HG02759 (cell line): ENCODE results near the gene PCMT1.
"Not testable (repeated sequence)": the region's sequence is repeated elsewhere in the genome, so short reads cannot be mapped to it uniquely, and the experiment has no call there.

ENCODE experiments used
- ATAC-seq: cut with Tn5 transposase; IDR thresholded peaks from one replicate; pipeline ENCODE4 v1.9.1; 2021; ENCODE audit warnings: mild to moderate bottlenecking, moderate library complexity; ENCODE audit not compliant: unreplicated experiment

Gene PCMT1

DNA sequence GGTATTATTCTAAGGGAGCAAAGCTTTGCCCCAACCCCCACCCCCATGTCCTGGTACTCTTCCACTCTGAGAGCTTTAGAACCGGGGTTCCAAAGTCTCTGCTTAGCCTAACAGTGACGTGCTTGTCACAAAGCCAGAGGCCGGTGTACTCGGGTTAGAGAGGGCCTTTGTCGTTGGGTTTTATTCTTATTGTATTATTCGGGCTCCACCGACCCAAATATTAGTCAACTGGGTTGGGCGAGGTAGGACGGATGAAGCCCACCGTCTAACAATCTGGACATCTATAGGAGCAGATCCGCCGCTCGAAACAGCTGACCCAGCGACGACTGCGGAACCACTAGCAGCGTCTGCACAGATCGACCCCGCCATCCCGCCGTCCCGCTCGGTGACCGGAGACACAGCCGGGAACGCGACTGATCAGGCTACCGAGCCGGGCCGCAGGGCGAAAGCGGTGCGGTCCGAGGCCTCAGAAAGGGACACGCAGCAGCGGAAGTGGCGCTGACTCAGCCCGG is 403 bp upstream of the PCMT1 start:
- peak; percentile 0 for ATAC-seq

DNA sequence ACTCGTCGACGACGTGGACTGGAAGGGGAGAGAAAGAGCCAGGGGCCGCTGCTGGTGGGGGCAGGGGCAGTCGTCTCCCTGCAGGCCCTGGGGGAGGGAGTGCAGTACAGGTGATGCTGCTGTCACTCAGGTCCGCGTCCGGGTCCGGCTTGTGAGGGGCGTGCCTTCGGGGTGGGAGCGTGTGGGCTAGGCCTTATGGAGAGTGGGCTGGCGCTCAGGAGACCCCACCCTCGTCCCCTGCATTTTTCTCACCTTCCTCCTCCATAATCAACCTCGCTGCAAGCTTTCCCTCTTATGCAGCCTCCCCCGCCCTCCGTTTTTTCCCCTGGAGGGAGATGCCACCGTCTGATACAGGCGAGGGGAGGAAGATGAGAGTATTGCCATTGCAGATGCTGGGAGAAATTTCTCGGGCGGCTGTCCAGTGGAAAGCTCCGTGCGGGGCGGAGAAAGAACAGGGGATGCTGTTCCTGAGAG is 632 bp downstream of the PCMT1 start:
- peak; percentile 35 for ATAC-seq

- ATAC-seq, result no peak
These were observed 1.7 kb downstream of the PCMT1 start for GRCh38 chr6:149751239-149751638.

GRCh38 chr6:149751920-149752319 is 2.4 kb downstream of the PCMT1 start:
- ATAC-seq, result not testable (repeated sequence)

DNA sequence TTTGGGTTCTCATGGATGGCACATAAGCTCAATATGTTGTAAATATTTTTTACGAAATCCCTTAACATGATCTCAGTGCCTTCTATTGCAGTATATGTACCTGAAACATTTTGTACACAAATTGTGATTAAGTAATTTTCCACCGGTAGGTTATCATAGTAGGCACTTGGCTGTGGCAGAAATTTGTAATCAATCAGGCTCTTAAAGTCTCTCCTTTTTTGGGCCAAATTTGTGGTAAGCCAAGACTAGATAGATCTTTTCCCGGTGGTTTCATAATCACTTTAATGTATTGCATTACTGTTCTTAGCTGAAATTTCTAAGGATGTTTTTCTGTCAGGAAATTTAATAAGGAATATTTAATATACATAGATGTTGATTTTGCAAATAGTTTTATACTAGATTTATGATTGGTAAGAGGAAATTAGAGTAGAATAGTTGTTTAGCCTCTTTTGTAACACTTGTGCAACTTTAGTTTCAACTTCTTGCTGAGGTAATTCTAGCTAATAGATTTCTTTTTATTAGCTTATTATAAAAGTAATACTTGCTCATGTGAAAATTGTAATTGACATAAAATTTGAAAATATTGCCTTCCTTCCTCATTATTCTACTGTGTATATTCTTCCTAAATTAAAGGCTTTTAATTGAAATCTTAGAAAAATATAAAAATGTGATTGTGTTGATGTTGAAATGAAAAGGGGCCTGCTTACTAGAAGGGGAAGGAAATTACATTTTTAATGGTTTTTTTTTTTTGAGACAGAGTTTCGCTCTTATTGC is 3.2 kb downstream of the PCMT1 start:
- ATAC-seq, result no peak

DNA sequence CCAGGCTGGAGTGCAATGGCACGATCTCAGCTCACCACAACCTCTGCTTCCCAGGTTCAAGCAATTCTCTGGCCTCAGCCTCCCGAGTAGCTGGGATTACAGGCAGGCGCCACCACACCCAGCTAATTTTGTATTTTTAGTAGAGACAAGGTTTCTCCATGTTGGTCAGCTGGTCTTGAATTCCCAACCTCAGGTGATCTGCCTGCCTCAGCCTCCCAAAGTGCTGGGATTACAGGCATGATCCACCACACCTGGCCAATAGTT is 3.8 kb downstream of the PCMT1 start:
- ATAC-seq, result not testable (repeated sequence)

DNA sequence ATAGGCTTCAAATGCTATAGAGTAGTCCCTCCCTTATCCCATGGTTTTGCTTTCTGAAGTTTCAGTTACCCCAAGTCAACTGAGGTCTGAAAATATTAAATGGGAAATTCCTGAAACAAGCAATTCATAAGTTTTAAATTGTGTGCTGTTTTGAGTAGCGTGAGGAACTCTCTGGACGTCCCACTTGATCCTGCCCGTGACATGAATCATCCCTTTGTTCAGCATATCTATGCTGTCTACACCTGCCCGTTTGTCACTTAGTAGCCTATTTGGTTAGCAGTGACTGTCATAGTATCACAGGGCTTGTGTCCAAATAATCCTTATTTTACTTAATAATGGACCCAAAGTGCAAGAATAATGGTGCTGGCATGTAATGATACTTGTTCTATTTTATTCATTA is 5.0 kb downstream of the PCMT1 start:
- no peak for ATAC-seq

DNA sequence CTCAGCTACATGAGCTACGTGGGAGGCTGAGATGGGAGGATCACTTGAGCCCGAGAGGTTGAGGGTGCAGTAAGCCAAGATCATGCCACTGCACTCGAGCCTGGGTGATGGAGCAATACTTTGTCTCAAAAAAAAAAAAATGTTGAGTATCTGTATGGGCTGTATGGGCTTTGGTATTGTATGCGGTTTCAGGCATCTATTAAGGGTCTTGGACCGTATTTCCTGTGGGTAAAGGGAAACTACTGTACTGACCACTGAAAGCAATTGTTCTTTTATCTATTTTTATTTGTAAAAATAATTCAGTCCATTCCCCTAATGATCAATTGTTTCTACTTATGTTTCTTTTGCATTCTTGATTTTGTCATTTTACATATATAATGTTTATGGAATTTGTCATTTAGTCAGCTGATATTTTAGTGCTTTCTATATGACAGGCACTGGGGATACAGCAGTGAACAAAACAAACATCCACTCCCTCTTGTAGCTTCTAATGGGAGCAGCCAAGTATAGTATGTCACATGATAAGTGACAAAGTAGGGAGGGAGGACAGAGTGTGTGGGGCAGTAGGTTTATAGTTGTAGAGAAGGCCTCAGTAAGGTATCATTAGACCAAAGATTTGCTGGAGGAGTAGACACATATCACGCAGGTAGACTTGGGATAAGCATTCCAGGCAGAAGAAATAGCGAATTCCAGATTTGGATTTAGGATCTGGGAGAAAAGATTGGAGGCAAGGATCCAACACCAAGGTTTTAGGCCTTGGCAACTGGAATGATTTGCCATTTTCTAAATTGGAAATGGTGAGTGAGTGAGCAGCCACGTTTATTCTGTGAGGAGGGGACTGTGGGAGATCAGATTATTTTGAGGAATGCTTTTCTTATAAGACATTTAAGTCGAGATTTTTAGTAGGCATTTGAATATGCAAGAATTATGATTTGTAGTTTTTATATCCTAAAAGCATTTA is 6.0 kb downstream of the PCMT1 start:
- ATAC-seq, result peak; percentile 92

- ATAC-seq, result no peak
These were observed 6.7 kb downstream of the PCMT1 start for GRCh38 chr6:149756261-149756636.

DNA sequence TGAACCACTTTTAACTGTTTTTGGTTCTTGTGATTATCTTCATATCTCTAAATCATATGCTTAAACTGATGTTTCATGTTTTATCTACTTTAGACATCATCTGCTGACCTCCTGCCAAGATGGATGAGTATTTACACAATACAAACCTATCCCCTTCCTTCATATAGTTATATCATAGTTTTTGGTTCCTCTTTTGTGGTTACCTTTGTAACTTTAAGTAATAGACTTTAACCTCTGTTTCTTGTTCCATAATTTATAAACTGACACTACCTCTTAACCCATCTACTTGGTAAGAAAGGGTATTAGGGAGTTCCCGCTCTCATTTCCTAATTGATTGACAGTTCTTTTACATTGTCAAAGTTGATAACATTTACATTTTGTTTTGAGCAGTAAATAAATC is 11.9 kb downstream of the PCMT1 start:
- ATAC-seq, result peak; percentile 97

- ATAC-seq, result no peak
These were observed 14.3 kb downstream of the PCMT1 start for GRCh38 chr6:149763866-149764265.

DNA sequence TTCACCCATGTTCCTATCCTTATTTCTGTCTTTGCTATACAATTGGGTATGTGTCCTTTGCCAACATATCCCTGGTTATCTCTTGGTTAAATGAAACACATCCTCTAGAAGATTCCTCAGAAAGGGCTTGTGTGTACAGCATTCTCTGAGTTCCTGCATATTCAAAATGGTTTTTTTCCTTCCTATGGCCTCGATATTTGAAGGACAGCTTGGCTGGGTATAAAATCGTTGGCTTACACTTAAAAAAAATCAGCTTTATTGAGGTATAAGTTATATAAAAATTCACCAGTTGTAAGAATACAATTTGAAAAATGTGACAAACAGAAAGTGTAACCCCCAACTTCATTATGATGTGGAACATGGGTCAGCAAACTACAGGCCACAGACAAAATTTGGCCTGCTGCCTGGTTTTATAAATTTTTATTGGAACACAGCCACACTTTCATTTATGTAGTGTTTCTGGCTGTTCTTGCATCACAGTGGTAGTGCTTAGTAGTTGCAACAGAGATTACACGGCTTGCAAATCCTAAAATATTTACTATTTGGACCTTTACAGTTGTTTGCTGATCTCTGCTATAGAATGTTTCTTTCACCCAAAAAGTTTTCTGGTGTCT is 16.7 kb downstream of the PCMT1 start:
- no peak for ATAC-seq

DNA sequence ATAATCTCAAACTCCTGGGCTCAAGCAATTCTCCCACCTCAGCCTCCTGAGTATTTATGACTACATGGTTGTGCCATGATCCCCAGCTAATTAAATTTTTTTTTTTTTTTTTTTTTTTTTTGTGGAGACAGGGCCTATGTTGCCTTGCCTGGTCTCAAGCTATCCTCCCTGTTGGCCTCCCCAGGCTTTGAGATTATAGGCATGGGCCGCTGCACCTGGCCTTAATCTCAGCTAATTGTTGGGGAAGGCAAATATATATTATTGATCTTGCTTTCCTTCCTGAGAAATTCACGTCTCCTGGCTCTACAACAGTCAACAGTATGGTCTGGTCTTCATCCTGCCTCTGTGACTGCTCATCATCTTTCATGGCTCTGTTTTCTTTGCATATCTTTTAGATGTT is 20.1 kb downstream of the PCMT1 start:
- no peak for ATAC-seq

- no peak for ATAC-seq
These were observed 21.6 kb downstream of the PCMT1 start for GRCh38 chr6:149771185-149771584.

GRCh38 chr6:149771925-149772324 is 22.4 kb downstream of the PCMT1 start:
- ATAC-seq, result no peak

- no peak for ATAC-seq
These were observed 28.1 kb downstream of the PCMT1 start for GRCh38 chr6:149777624-149778023.

- ATAC-seq, result no peak
These were observed 30.1 kb downstream of the PCMT1 start for GRCh38 chr6:149779644-149779963.

DNA sequence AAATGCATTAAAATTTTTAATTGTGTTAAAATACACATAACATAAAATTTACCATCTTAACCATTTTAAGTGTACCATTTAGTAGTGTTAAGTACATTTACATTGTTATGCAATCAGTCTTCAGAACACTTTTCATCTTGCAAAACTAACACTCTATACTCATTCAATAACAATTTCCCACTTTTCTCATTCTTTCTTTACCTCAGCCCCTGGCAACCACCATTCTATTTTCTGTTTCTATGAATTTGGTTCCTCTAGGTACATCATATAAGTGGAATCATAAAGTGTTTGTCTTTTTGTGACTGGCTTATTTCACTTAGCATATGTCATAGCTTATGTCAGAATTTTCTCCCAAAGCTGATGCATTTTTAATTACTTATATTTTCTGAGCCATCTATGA is 32.2 kb downstream of the PCMT1 start:
- ATAC-seq, result no peak

DNA sequence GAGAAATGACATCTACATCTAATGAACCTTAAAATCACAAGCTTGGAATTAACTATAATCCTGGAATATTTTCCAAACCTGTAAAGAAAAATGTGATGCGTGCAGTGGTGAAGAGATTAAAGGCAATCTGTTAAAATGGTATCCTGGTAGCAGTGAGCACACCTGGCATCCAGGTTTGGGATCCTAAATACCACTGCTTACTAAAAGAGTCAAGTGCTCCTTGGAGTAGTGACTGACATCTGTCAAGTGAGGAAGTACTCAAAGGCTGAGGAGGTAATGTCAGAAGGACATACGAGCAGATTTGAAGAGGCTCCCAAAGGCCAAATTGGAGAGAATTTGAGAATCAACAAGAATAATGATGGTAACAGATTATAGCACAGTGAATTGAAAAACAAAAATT is 32.8 kb downstream of the PCMT1 start:
- ATAC-seq, result no peak

- ATAC-seq, result no peak
These were observed 34.0 kb downstream of the PCMT1 start for GRCh38 chr6:149783551-149783950.

GRCh38 chr6:149806127-149806526 is 56.6 kb downstream of the PCMT1 start:
- no peak for ATAC-seq

- no peak for ATAC-seq
These were observed 60.3 kb downstream of the PCMT1 start for GRCh38 chr6:149809798-149810197.
